Liver (tissue), 9 donors: ENCODE measurements around the gene TLR10. TPM values are rescaled to one million over a fixed set of nuclear protein-coding genes. Genes with fewer than 3 reads are reported as not detected.
A peak's percentile ranks its signal among the peaks of the same experiment; 100 is the strongest.

Source experiments
- DNase-seq: peaks from one replicate; pipeline ENCODE4 v3.0.0-alpha.2; 2017; ENCODE audit warnings: low spot score
- H3K27ac ChIP-seq, 2 donors: one replicate each; pipeline ENCODE4 v1.7.0; 2013; ENCODE audit warnings: inconsistent platforms in 2 of 2, low read length in 2 of 2, control low read depth in 1 of 2, low read depth in 1 of 2, mild to moderate bottlenecking in 1 of 2
- H3K27me3 ChIP-seq, 4 donors: one replicate each; pipeline versions ENCODE4 v1.6.1 to v1.7.0; 2013; ENCODE audit warnings: low read length in 3 of 4, inconsistent platforms in 1 of 4, mild to moderate bottlenecking in 1 of 4, moderate library complexity in 1 of 4; ENCODE audit not compliant: control insufficient read depth in 4 of 4, insufficient read depth in 4 of 4
- H3K36me3 ChIP-seq, 4 donors: one replicate each; pipeline versions ENCODE4 v1.6.1 to v1.7.0; 2013; ENCODE audit warnings: low read length in 3 of 4, mild to moderate bottlenecking in 3 of 4, low read depth in 1 of 4, moderate library complexity in 1 of 4; ENCODE audit not compliant: control insufficient read depth in 4 of 4, insufficient read depth in 3 of 4
- H3K4me1 ChIP-seq, 4 donors: one replicate each; pipeline versions ENCODE4 v1.6.1 to v1.7.0; 2013; ENCODE audit warnings: low read length in 3 of 4, mild to moderate bottlenecking in 3 of 4, moderate library complexity in 1 of 4; ENCODE audit not compliant: control insufficient read depth in 4 of 4, insufficient read depth in 4 of 4
- H3K4me3 ChIP-seq, 3 donors: one replicate each; pipeline versions ENCODE4 v1.6.1 to v1.7.0; 2013; ENCODE audit warnings: low read length in 3 of 3, control low read depth in 1 of 3, low read depth in 1 of 3, mild to moderate bottlenecking in 1 of 3
- H3K9ac ChIP-seq, 2 donors: one replicate each; pipeline ENCODE4 v1.7.0; 2013; ENCODE audit warnings: low read length in 2 of 2, mild to moderate bottlenecking in 2 of 2, moderate library complexity in 2 of 2, control low read depth in 1 of 2, low read depth in 1 of 2
- H3K9me3 ChIP-seq, 4 donors: one replicate each; pipeline versions ENCODE4 v1.6.1 to v1.7.0; 2013; ENCODE audit warnings: low read length in 3 of 4; ENCODE audit not compliant: control insufficient read depth in 4 of 4
- ATF3 ChIP-seq: IDR thresholded peaks from 2 replicates; pipeline ENCODE4 v1.6.1; 2016; ENCODE audit warnings: antibody characterized with exemption
- EGR1 ChIP-seq, 2 donors: IDR thresholded peaks; 2 replicates each; pipeline ENCODE4 v1.6.1; 2016 to 2018; ENCODE audit warnings: antibody characterized with exemption in 2 of 2, low read depth in 2 of 2
- FOXA1 ChIP-seq: IDR thresholded peaks from 2 replicates; pipeline ENCODE4 v1.6.1; 2016; ENCODE audit warnings: antibody characterized with exemption
- FOXA2 ChIP-seq: IDR thresholded peaks from 2 replicates; pipeline ENCODE4 v1.6.1; 2016; ENCODE audit warnings: antibody characterized with exemption
- HNF4A ChIP-seq, 2 donors: conservative IDR thresholded peaks; 2 replicates each; pipeline ENCODE4 v1.6.1; 2016; ENCODE audit warnings: antibody characterized with exemption in 2 of 2, mild to moderate bottlenecking in 2 of 2
- HNF4G ChIP-seq: IDR thresholded peaks from 2 replicates; pipeline ENCODE4 v1.6.1; 2016; ENCODE audit warnings: antibody characterized with exemption
- JUND ChIP-seq, 2 donors: IDR thresholded peaks; 2 replicates each; pipeline ENCODE4 v1.6.1; 2016; ENCODE audit warnings: antibody characterized with exemption in 2 of 2
- MAX ChIP-seq: IDR thresholded peaks from 2 replicates; pipeline ENCODE4 v1.6.1; 2016; ENCODE audit warnings: antibody characterized with exemption
- NR2F2 ChIP-seq: IDR thresholded peaks from 2 replicates; pipeline ENCODE4 v1.6.1; 2016; ENCODE audit warnings: antibody characterized with exemption
- RAD21 ChIP-seq, 2 donors: IDR thresholded peaks; 2 replicates each; pipeline ENCODE4 v1.6.1; 2016; ENCODE audit warnings: antibody characterized with exemption in 2 of 2, mild to moderate bottlenecking in 2 of 2
- REST ChIP-seq: IDR thresholded peaks from 2 replicates; pipeline ENCODE4 v1.6.1; 2016; ENCODE audit warnings: antibody characterized with exemption, mild to moderate bottlenecking
- RXRA ChIP-seq, 2 donors: IDR thresholded peaks; 2 replicates each; pipeline ENCODE4 v1.6.1; 2017 to 2018; ENCODE audit warnings: antibody characterized with exemption in 2 of 2, mild to moderate bottlenecking in 1 of 2
- SP1 ChIP-seq: IDR thresholded peaks from 2 replicates; pipeline ENCODE4 v1.6.1; 2018; ENCODE audit warnings: antibody characterized with exemption, mild to moderate bottlenecking
- TAF1 ChIP-seq: conservative IDR thresholded peaks from 2 replicates; pipeline ENCODE4 v1.6.1; 2016; ENCODE audit warnings: antibody characterized with exemption, mild to moderate bottlenecking
- YY1 ChIP-seq: IDR thresholded peaks from 2 replicates; pipeline ENCODE4 v1.6.1; 2016; ENCODE audit warnings: antibody characterized with exemption, mild to moderate bottlenecking
- ZBTB33 ChIP-seq: IDR thresholded peaks from 2 replicates; pipeline ENCODE4 v1.6.1; 2016; ENCODE audit warnings: antibody characterized with exemption
- WGBS: extraction: QIAGEN DNeasy Blood & Tissue Kit; methylation state at CpG from one replicate; pipeline ENCODE4 v1.1.7; 2013; 5-methylcytosine and 5-hydroxymethylcytosine counted together
- polyA plus RNA-seq, 2 donors: library from polyadenylated mRNA; stranded (reverse) in 1 of 2; unstranded in 1 of 2; fragments of 200-250 nt in 1 of 2; fragments of >200 nt in 1 of 2; fragmentation: Nextera tagmentation in 1 of 2; extraction: Ambion mirVana in 1 of 2; gene quantifications; one replicate each; pipeline versions ENCODE4 v1.2.1 to v1.2.3, GENCODE V29; 2013 to 2015
- total RNA-seq, 2 donors: library from RNA; depleted of rRNA; stranded (reverse); fragments of >200 nt; gene quantifications; one replicate each; pipeline ENCODE4 v1.2.3, GENCODE V29; 2014
- donor health status: healthy.
- donor health status: healthy.
- donor health status: healthy.
- donor health status: healthy.
- donor health status: healthy.

Gene TLR10
- total and polyA plus RNA-seq, 4 donors = 0.02 to 1.9 (median 0.11) TPM

- no peak for TF ChIP-seq FOXA2
Measured at GRCh38 chr4:38787693-38788092, 4.9 kb upstream of the TLR10 start (continued).

GRCh38 chr4:38785901-38786402 is 3.2 kb upstream of the TLR10 start:
- Histone ChIP-seq H3K27me3 (no peaks in the 10 kb centered on the region), H3K4me1 (peaks cover 4 to 25% (median 15%) of the 10 kb centered on the region in 4 donors), H3K36me3 (no peaks in the 10 kb centered on the region), H3K9ac (no peak overlapping the region), H3K27ac (no peak overlapping the region), H3K9me3 (no peaks in the 10 kb centered on the region), H3K4me3 (no peak overlapping the region)
- TF ChIP-seq RXRA (IDR thresholded peaks at IDR 0.05) (peak in 1 of 2 donors; percentile 14), YY1 (peak; percentile 21), REST (no peak)
- 91% methylated on average over 8 of the region's 8 CpGs for whole genome bisulfite sequencing
- no peak for DNase-seq

- TF ChIP-seq YY1 (no peak), EGR1 (IDR thresholded peaks at IDR 0.05; ENCODE audit: low read depth in 2 of 2) (no peak)
- Histone ChIP-seq H3K9me3 (no peaks in the 10 kb centered on the region), H3K27ac (no peak overlapping the region), H3K27me3 (no peaks in the 10 kb centered on the region), H3K36me3 (no peaks in the 10 kb centered on the region), H3K9ac (no peak overlapping the region), H3K4me3 (no peak overlapping the region), H3K4me1 (peaks cover 4 to 23% (median 13%) of the 10 kb centered on the region in 4 donors)
- DNase-seq = no peak
- 68% methylated on average over 6 of the region's 6 CpGs for WGBS
Measured at GRCh38 chr4:38785041-38785790, 2.4 kb upstream of the TLR10 start.

- H3K4me1 ChIP-seq = peaks cover 2 to 20% (median 13%) of the 10 kb centered on the region in 4 donors
- no peaks in the 10 kb centered on the region for H3K27me3 ChIP-seq
- WGBS = 97% methylated on average over 4 of the region's 4 CpGs
- no peak overlapping the region for H3K4me3 ChIP-seq
- no peak for DNase-seq
- H3K9me3 ChIP-seq = no peaks in the 10 kb centered on the region
- H3K9ac ChIP-seq = no peak overlapping the region
- peaks cover 0 to 1% (median 0%) of the 10 kb centered on the region in 4 donors for H3K36me3 ChIP-seq
- H3K27ac ChIP-seq = no peak overlapping the region
- TF ChIP-seq FOXA2 (no peak), MAX (no peak), SP1 (no peak), NR2F2 (no peak), ATF3 (no peak), HNF4A (conservative IDR thresholded peaks at IDR 0.05) (no peak), EGR1 (IDR thresholded peaks at IDR 0.05; ENCODE audit: low read depth in 2 of 2) (no peak), ZBTB33 (no peak), RAD21 (IDR thresholded peaks at IDR 0.05) (no peak), YY1 (no peak), HNF4G (no peak), JUND (IDR thresholded peaks at IDR 0.05) (no peak), TAF1 (no peak), FOXA1 (no peak), RXRA (IDR thresholded peaks at IDR 0.05) (no peak), REST (no peak)
Measured at GRCh38 chr4:38784141-38784540, 1.4 kb upstream of the TLR10 start.
